Measurements from ENCODE around the gene UBL4B.
"Not testable (repeated sequence)": the region's sequence is repeated elsewhere in the genome, so short reads cannot be mapped to it uniquely, and the experiment has no call there.

Gene UBL4B

GRCh38 chr1:110112143-110112542, at the start of gene UBL4B:
Gene UBL4B (plus strand): TSS chr1:110112443. CDS start chr1:110112535, 92 bp downstream.
- in situ Hi-C loops (cut with MboI; ENCODE audit: low sequenced_read_pairs) = no loop called here

DNA sequence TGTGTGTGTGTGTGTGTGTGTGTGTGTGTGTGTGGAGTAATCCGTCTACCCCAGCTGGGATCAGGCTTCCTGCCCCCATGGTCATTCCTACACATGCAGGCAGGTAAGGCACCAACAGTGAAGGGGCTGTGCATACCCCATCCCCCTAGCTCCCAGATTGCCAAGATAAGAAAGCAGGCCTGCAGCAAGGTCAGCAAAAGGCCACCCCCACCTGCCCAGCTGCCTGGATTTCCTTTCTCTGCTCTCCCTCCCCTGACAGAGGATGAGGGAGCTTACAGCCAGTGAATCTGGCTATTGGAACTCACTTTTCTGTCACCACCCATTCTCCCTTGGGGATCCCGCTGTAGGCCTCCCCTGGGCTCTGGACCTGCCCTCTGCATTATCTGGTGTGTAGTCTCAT, 49.6 kb upstream of the UBL4B start:
- in situ Hi-C loops (cut with MboI; ENCODE audit: low sequenced_read_pairs) = no loop called here

GRCh38 chr1:110063781-110064180, 48.5 kb upstream of the UBL4B start:
- in situ Hi-C loops (cut with MboI; ENCODE audit: low sequenced_read_pairs) = no loop called here

DNA sequence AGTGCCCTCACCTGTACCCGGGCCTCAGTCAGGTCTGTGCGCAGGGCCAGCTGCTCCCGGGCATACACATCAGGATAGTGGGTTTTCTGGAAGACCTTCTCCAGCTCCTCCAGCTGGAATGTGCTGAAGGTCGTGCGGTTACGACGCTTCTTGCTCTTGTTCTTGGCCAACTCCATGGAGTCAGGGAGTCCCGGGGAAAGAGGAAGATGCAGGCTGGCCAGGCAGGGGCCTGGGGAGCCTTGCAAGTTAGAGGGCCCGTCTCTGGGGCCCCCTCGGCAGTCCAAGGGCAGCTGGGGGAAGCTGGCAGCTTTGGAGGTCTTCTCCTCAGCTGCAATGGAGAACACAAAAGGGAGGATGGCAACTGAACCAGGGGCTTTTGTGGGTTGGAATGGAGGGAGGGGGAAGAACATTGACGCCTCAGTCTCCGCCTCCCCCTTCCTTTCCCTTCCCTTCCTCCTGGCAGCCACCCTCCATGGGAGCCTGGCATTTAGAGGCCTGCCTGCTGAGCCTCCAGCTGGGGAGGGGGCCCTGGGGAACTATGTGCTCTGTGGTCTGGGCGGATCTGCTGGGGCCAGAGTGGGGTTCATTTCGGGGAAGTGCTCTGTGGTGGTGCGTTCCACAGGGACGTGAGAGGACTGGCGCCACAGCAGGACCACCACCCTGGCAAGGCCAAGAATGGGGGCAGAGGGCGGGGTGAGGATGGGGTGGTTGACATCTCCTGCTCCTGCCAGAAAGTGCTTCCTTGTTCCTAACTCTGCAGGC, 47.5 kb upstream of the UBL4B start:
- in situ Hi-C loops (cut with MboI; ENCODE audit: low sequenced_read_pairs) = no loop called here

DNA sequence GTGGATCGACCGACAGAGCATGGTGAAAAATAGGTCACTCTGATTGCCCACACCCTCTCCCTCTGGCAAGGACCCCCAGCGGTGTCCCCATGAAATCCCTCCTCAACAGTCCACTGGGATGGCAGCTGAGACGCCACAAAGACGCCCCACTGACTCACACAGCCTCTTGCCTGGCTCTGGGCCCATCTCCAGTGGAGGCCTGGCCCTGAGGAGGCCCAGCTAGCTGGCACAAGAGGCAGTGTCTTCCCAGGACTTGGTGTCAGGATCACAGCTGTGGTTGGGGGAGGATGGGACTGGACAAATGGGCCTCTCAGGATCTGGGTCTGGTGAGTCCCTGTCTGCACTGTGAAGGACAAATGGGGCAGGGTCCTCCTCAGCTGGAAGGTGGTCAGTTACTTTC, 46.4 kb upstream of the UBL4B start:
- in situ Hi-C loops (cut with MboI; ENCODE audit: low sequenced_read_pairs) = no loop called here

GRCh38 chr1:110067479-110067892, 44.8 kb upstream of the UBL4B start:
- in situ Hi-C loops (cut with MboI; ENCODE audit: low sequenced_read_pairs) = no loop called here

DNA sequence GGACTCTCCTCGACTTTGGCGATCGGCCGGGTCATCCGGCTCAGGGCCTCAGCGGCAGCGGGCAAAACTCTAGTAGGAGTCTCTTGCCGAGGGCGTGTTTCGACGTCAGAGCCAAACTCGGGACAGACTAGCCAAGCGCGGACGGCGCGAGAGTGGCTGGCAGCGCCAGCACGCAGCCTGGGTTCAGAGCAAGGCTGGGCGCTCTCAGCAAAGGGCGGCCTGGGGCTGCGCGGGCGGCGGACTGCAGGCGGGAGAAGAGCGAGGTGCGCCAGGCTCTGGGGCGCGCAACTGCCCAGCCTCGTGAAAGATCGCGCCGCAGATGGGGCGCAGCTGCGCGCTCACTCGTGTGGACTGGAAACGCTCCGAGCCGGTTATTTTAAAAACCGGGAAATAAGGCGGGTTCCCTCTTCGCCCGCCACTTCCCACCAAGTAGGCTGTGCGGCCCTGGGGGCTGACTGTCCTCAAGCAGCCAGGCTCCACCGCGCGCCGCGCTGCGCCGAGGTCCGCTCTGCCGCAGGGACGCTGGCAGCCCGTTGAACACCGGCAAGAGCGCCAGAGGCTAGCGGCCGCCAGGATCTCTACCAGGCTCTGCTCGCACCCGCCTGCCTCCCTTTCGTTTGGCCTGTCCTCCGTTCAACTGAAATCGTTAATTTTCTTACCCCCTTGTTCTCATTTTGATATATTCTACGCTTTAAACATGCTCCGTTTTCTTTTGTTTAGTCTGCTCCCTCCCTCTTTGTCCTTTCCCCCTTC, 44.2 kb upstream of the UBL4B start:
- in situ Hi-C loops (cut with MboI; ENCODE audit: low sequenced_read_pairs) = no loop called here

GRCh38 chr1:110068646-110069403, 43.4 kb upstream of the UBL4B start:
- in situ Hi-C loops (cut with MboI; ENCODE audit: low sequenced_read_pairs) = no loop called here

GRCh38 chr1:110069404-110070281, 42.6 kb upstream of the UBL4B start:
- in situ Hi-C loops (cut with MboI; ENCODE audit: low sequenced_read_pairs) = no loop called here

GRCh38 chr1:110070282-110070669, 42.0 kb upstream of the UBL4B start:
- in situ Hi-C loops (cut with MboI; ENCODE audit: low sequenced_read_pairs) = no loop called here

DNA sequence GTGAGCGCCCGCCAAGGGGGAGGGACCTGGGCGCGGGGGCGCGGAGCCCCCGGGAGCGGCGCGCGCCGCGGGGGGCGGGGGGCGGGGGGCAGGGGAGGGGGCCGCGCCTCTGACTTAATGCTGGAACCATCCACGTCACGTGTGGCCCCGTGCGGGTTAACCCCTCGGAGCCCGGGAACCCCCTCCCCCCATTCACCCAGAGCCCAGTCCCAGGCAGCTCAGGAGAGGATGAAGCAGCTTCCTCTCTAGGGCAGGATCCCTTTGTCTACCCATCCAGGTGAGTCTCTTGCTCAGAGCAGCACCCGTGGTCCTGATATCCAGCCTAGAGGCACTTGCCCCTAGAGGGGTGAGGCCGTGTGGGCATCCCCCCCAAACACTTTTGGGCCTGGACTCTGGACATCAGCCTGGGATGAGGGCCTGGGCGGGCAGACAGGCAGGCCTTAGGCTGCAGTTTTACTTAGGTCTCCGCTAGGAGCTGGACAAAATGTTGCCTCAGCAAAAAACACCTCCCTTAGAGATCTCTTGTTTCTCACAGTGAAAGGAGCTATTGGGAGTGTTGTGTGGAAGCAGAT, 41.5 kb upstream of the UBL4B start, which contains the start of gene ALX3:
Gene ALX3, minus strand, starts transcription at position 2 of the 572 bp plus-strand sequence. CDS start 60 bp downstream, outside the sequence.
- in situ Hi-C loops (cut with MboI; ENCODE audit: low sequenced_read_pairs) = no loop called here

- in situ Hi-C loops (cut with MboI; ENCODE audit: low sequenced_read_pairs) = no loop called here
These were observed 38.1 kb upstream of the UBL4B start for GRCh38 chr1:110074166-110074565.

DNA sequence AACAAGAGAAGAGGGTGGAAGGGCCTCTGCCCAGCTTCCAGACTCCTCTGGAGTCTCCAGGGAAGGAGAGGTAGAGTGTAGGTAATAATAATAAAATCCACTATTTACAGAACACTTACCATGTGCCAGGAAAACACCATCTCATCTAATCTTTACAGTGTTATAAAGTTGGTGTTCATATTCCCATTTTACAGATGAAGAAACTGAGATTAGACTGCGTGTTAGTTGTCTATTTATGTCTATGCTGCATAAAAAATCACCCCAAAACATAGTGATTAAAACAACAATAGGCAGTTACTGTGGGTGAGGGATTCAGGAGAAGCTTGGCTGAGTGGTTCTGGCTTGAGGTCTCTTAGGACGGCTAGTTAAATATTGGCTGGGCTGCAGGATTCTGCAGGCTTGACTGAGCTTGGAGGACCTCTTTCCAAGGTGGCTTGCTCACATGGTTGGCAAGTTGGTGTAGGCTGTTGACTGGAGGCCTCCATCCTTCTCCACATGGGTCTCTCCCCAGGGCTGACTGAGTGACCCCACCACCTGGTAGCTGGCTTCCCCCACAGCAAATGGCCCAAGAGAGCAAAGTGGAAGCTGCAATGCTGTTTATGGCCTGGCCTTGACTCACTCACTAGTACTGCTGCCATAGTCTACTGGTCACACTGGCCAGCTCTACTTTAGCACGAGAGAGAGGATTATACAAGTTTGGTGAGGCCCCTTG, 35.3 kb upstream of the UBL4B start:
- in situ Hi-C loops (cut with MboI; ENCODE audit: low sequenced_read_pairs) = no loop called here

DNA sequence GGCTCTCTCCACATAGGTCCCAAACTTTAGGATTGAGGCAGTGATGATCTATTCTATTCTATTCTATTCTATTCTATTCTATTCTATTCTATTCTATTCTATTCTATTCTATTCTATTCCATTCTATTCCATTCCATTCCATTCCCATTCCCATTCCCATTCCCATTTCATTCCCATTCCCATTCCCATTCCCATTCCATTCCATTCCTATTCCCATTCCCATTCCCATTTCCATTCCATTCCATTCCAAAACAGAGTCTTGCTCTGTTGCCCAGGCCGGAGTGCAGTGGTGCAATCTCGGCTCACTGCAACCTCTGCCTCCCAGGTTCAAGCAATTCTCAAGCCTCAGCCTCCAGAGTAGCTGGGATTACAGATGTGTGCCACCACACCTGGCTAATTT, 32.2 kb upstream of the UBL4B start:
- in situ Hi-C loops (cut with MboI; ENCODE audit: low sequenced_read_pairs) = not testable (repeated sequence)

- in situ Hi-C loops (cut with MboI; ENCODE audit: low sequenced_read_pairs) = no loop called here
These were observed 31.2 kb upstream of the UBL4B start for GRCh38 chr1:110081061-110081460.

- in situ Hi-C loops (cut with MboI; ENCODE audit: low sequenced_read_pairs) = no loop called here
These were observed 29.8 kb upstream of the UBL4B start for GRCh38 chr1:110082477-110082876.

DNA sequence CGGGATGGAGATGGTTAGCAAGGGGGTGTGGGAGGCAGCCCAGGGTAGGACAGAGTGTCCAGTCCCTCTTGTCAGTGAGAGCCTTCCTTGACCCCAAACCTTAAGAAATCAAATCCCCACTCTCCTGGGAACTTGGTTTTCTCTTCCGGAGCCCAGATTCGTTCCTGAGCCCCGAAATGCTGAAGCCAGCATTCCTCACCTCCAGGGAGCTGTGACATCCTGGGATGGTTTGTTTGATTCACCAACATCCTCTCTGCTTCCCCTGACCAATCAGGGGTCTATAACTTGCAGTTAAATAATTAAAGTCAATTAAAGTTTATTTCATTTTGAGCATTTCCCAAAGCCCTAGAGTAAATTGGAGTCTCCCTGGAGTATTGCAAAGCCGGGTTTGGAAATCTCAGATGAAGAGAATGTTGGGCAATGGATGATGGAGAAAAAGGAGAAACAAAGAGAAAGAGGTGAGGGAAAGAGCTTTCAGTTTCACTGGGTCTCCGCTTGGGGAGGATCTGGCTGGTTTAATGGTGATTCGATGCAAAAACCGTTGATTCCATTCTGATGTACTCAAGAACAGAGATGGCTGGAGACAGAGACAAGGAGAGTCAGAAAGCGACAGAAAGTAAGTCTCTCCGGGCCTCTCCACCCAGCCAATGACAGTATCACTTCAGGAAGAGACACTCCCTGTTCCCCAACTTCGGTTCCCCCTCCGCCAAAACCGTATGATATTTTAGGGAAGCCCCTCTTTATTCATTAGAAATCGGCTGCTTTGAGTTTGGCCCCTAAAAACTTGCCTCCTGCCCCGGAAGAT, 29.0 kb upstream of the UBL4B start:
- in situ Hi-C loops (cut with MboI; ENCODE audit: low sequenced_read_pairs) = no loop called here

DNA sequence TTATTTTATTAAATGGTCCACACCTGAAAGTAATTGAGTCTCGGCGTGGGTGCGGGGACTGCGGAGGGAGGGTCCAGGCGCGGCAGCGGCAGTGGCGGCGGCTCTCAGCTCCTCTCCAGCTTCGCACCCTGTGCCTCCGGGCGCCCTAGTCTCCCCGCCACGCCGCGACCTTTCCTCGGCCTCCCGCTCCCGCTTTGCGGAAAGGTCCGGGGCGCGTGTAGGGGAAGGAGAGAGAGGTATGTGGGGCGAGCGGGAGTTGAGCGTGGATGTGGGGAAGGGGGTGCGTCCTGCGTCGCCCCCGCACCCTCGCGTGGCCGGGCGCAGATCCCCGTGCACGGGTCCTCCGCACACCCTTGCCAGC, 28.4 kb upstream of the UBL4B start:
- in situ Hi-C loops (cut with MboI; ENCODE audit: low sequenced_read_pairs) = no loop called here

All from HL-60/S4 (cell line).